GM23338 (cell line): Measurements from ENCODE around the gene NPPA.

Experiments used
- CREB1 ChIP-seq: fragments of 250-450 bp; sonication (Bioruptor Pico); IDR thresholded peaks from 2 replicates; pipeline ENCODE4 v1.5.0; 2020; ENCODE audit warnings: low read depth, mild to moderate bottlenecking, moderate library complexity
- CTCF ChIP-seq, 2 experiments: fragments of 200-600 bp in 1 of 2; sonication (generic) in 1 of 2; conservative IDR thresholded peaks; 2 replicates each; pipeline versions ENCODE4 v1.5.1 to v1.6.1; 2016 to 2017; ENCODE audit warnings: antibody characterized with exemption in 2 of 2, low read depth in 2 of 2, mild to moderate bottlenecking in 2 of 2, moderate library complexity in 1 of 2
- ETS1 ChIP-seq: IDR thresholded peaks from 2 replicates; pipeline ENCODE4 v1.6.1; 2016; ENCODE audit warnings: antibody characterized with exemption
- EZH2 ChIP-seq: fragments of 200-600 bp; sonication (generic); IDR thresholded peaks from one replicate; pipeline ENCODE4 v1.8.0; 2017; ENCODE audit warnings: antibody characterized with exemption, mild to moderate bottlenecking, low read depth; ENCODE audit not compliant: unreplicated experiment
- JUNB ChIP-seq: IDR thresholded peaks from one replicate; pipeline ENCODE4 v1.6.1; 2016; ENCODE audit warnings: antibody characterized with exemption; ENCODE audit not compliant: unreplicated experiment
- NANOG ChIP-seq: IDR thresholded peaks from 2 replicates; pipeline ENCODE4 v1.6.1; 2016; ENCODE audit warnings: antibody characterized with exemption, borderline replicate concordance
- POLR2AphosphoS5 ChIP-seq: IDR thresholded peaks from 2 replicates; pipeline ENCODE4 v1.6.1; 2016; ENCODE audit warnings: antibody characterized with exemption, low read depth
- REST ChIP-seq: IDR thresholded peaks from one replicate; pipeline ENCODE4 v1.6.1; 2018; ENCODE audit warnings: antibody characterized with exemption; ENCODE audit not compliant: unreplicated experiment
- ZNF114 ChIP-seq: fragments of 250-450 bp; sonication (Bioruptor Pico); IDR thresholded peaks from 2 replicates; pipeline ENCODE4 v1.5.0; 2020; ENCODE audit warnings: mild to moderate bottlenecking, moderate library complexity

GRCh38 chr1:11888206-11888876 lies 40.8 kb upstream of the NPPA start:
- no peak for TF ChIP-seq EZH2
- no peak for TF ChIP-seq REST
- no peak for TF ChIP-seq NANOG
- TF ChIP-seq ZNF114 (CRISPR knock-in tag) = no peak
- TF ChIP-seq CREB1 (CRISPR knock-in tag) = no peak
- no peak for TF ChIP-seq CTCF (conservative IDR thresholded peaks at IDR 0.05; ENCODE audit: low read depth in 2 of 2)
- no peak for TF ChIP-seq POLR2AphosphoS5
- TF ChIP-seq ETS1 = no peak
- TF ChIP-seq JUNB = no peak
